GM12878 (cell line): ENCODE measurements around the gene FAF1. TPM values are rescaled to one million over a fixed set of nuclear protein-coding genes. Genes with fewer than 3 reads are reported as not detected.

ENCODE experiments used
- ATAC-seq: fragments of 200-7000 bp; cut with Tn5 transposase; 3 replicates; pipeline ENCODE4 v1.9.1; 2020; ENCODE audit warnings: mild to moderate bottlenecking, moderate library complexity
- BruUV-seq: library from RNA; stranded (reverse); fragments of 400-500 nt; replicated peaks from 2 replicates; lab custom pipeline; 2021; lab: Mats Ljungman, UMichigan
- CTCF ChIA-PET: fragments of 300-600 bp; sonication (Branson Sonifier 250); formaldehyde crosslinking; extraction: SDS; loops from one replicate; lab custom pipeline; 2021; ENCODE audit warnings: inconsistent platforms; lab: Yijun Ruan, JAX
- POLR2A ChIA-PET: fragments of 350-600 bp; formaldehyde crosslinking; extraction: SDS; loops from one replicate; lab custom pipeline; 2021; ENCODE audit warnings: inconsistent platforms; lab: Charles Lee
- RAD21 ChIA-PET: fragments of 300-600 bp; sonication (Branson Sonifier 250); formaldehyde crosslinking; loops from one replicate; lab custom pipeline; 2023; ENCODE audit warnings: antibody characterized with exemption; ENCODE audit not compliant: unreplicated experiment; lab: Charles Lee
- SMC1A ChIA-PET: fragments of 300-600 bp; sonication (Branson Sonifier 250); formaldehyde crosslinking; loops from one replicate; lab custom pipeline; 2023; ENCODE audit not compliant: unreplicated experiment, uncharacterized antibody; lab: Charles Lee
- DNase-seq: peaks from one replicate; pipeline ENCODE4 v3.0.0-alpha.2; 2011; ENCODE audit warnings: low read depth, low spot score
- FAIRE-seq: peaks from 3 replicates; lab custom pipeline; 2011; peaks lifted over from hg19 to GRCh38; lab: Jason Lieb, UNC
- H2AFZ ChIP-seq: 2 replicates; pipeline ENCODE4 v1.6.0; 2011; ENCODE audit warnings: low read depth, low read length, control low read depth; ENCODE audit not compliant: control insufficient read depth
- H3K27ac ChIP-seq: 2 replicates; pipeline ENCODE4 v1.5.1; 2011; ENCODE audit warnings: control low read depth; ENCODE audit not compliant: control insufficient read depth, insufficient read depth
- H3K27me3 ChIP-seq, 2 experiments: replicated peaks in 1 of 2; 2 replicates each; pipeline versions ENCODE4 v1.6.0 to v1.6.1; 2011; ENCODE audit warnings: low read length in 1 of 2; ENCODE audit not compliant: control insufficient read depth in 2 of 2, insufficient read depth in 2 of 2
- H3K36me3 ChIP-seq, 2 experiments: 2 replicates each; pipeline ENCODE4 v1.5.1; 2011; ENCODE audit warnings: low read length in 1 of 2; ENCODE audit not compliant: control insufficient read depth in 2 of 2, insufficient read depth in 2 of 2
- H3K4me1 ChIP-seq: 2 replicates; pipeline ENCODE4 v1.6.1; 2011; ENCODE audit warnings: mild to moderate bottlenecking, low read length, moderate library complexity, mixed read lengths; ENCODE audit not compliant: control insufficient read depth, insufficient read depth
- H3K4me2 ChIP-seq: 2 replicates; pipeline ENCODE4 v1.6.0; 2011; ENCODE audit warnings: control low read depth; ENCODE audit not compliant: control insufficient read depth, insufficient read depth
- H3K4me3 ChIP-seq: fragments of 200-600 bp; sonication (generic); 2 replicates; pipeline ENCODE4 v1.5.1; 2016
- H3K79me2 ChIP-seq: 2 replicates; pipeline ENCODE4 v1.6.0; 2011; ENCODE audit warnings: low read length; ENCODE audit not compliant: control insufficient read depth, insufficient read depth
- H3K9ac ChIP-seq: 2 replicates; pipeline ENCODE4 v1.8.0; 2011; ENCODE audit warnings: low read length, control low read depth, mixed read lengths; ENCODE audit not compliant: control insufficient read depth, insufficient read depth
- H3K9me3 ChIP-seq: replicated peaks from 3 replicates; pipeline ENCODE4 v1.5.1; 2011; ENCODE audit warnings: mild to moderate bottlenecking, low read length; ENCODE audit not compliant: control insufficient read depth, insufficient read depth
- H4K20me1 ChIP-seq: 2 replicates; pipeline ENCODE4 v1.6.0; 2011; ENCODE audit not compliant: control insufficient read depth, insufficient read depth
- EP300 ChIP-seq, 2 experiments: fragments of 150-350 bp in 1 of 2; IDR thresholded peaks; 2 replicates each; pipeline ENCODE4 v1.6.1; 2011 to 2012; ENCODE audit warnings: low read depth in 2 of 2, low read length in 2 of 2, borderline replicate concordance in 1 of 2, improper control_type of control experiment in 1 of 2, inconsistent platforms in 1 of 2; ENCODE audit not compliant: control insufficient read depth in 1 of 2
- FOXK2 ChIP-seq: fragments of 450-650 bp; IDR thresholded peaks from 2 replicates; pipeline ENCODE4 v1.6.1; 2017; ENCODE audit warnings: mild to moderate bottlenecking, moderate library complexity
- IKZF2 ChIP-seq, 2 experiments: fragments of 450-650 bp; IDR thresholded peaks; 2 replicates each; pipeline ENCODE4 v1.6.1; 2017; ENCODE audit warnings: mild to moderate bottlenecking in 2 of 2, moderate library complexity in 2 of 2
- NFYB ChIP-seq: IDR thresholded peaks from 2 replicates; pipeline ENCODE4 v1.6.1; 2011; ENCODE audit warnings: low read depth, mild to moderate bottlenecking, low read length, improper control_type of control experiment, moderate library complexity; ENCODE audit not compliant: insufficient read depth
- RFX5 ChIP-seq: IDR thresholded peaks from 2 replicates; pipeline ENCODE4 v1.6.1; 2011; ENCODE audit warnings: low read depth, low read length, improper control_type of control experiment
- SMAD1 ChIP-seq: fragments of 450-650 bp; IDR thresholded peaks from 2 replicates; pipeline ENCODE4 v1.6.1; 2018; ENCODE audit warnings: mild to moderate bottlenecking, low read depth; ENCODE audit not compliant: partially characterized antibody
- WRNIP1 ChIP-seq: IDR thresholded peaks from 2 replicates; pipeline ENCODE4 v1.6.1; 2011; ENCODE audit warnings: low read depth, low read length, improper control_type of control experiment, borderline replicate concordance
- ZNF207 ChIP-seq: fragments of 450-650 bp; IDR thresholded peaks from 2 replicates; pipeline ENCODE4 v1.6.1; 2014; ENCODE audit warnings: antibody characterized with exemption, mild to moderate bottlenecking, borderline replicate concordance
- ZNF24 ChIP-seq: fragments of 450-650 bp; IDR thresholded peaks from 2 replicates; pipeline ENCODE4 v1.6.1; 2017; ENCODE audit warnings: antibody characterized with exemption, mild to moderate bottlenecking
- ZNF384 ChIP-seq: IDR thresholded peaks from 2 replicates; pipeline ENCODE4 v1.6.1; 2012; ENCODE audit warnings: low read depth, mild to moderate bottlenecking, low read length, improper control_type of control experiment, borderline replicate concordance
- ZZZ3 ChIP-seq: IDR thresholded peaks from 2 replicates; pipeline ENCODE4 v1.6.1; 2011; ENCODE audit warnings: low read depth; ENCODE audit not compliant: control insufficient read depth, insufficient read length
- WGBS: methylation state at CpG from one replicate; pipeline ENCODE4 v1.1.6; 2016; ENCODE audit warnings: low lambda C conversion rate; ENCODE audit not compliant: insufficient replicate concordance, insufficient coverage; ENCODE audit errors: missing lambda C conversion rate; 5-methylcytosine and 5-hydroxymethylcytosine counted together
- in situ Hi-C: fragments of 300-500 bp; cut with MboI; formaldehyde crosslinking; loops from 9 replicates; pipeline ENCODE4 v1.14.3; 2018; ENCODE audit warnings: mixed read lengths
- intact Hi-C: fragments of 100-400 bp; cut with micrococcal nuclease; formaldehyde crosslinking; loops from one replicate; pipeline ENCODE4 v1.14.2; 2022; ENCODE audit not compliant: unreplicated experiment
- polyA plus RNA-seq, 11 experiments: library from polyadenylated mRNA; depleted of rRNA in 4 of 11; unstranded in 6 of 11; stranded (reverse) in 5 of 11; fragments of >200 nt; fragmentation: Nextera tagmentation in 4 of 11; fragmentation: Illumina TruSeq in 1 of 11; extraction: Ambion mirVana in 4 of 11; extraction: Trizol in 1 of 11; gene quantifications; 1 replicate in 1 of 11; 2 replicates in 10 of 11; pipeline versions ENCODE4 v1.2.1 to v1.2.3, GENCODE V29; 2011 to 2016; ENCODE audit warnings: inconsistent platforms in 2 of 11, missing spikeins in 2 of 11, low read depth in 1 of 11
- total RNA-seq, 4 experiments: library from RNA; depleted of rRNA in 3 of 4; stranded (reverse); fragments of >200 nt in 3 of 4; fragmentation: Illumina TruSeq in 1 of 4; extraction: Trizol in 1 of 4; gene quantifications; 2 replicates each; pipeline versions ENCODE4 v1.2.1 to v1.2.3, GENCODE V29; 2013 to 2021
- TF ChIP-seq, protein P1 (sequence below): fragments of 450-650 bp; conservative IDR thresholded peaks from 2 replicates; pipeline ENCODE4 v1.6.1; 2017; ENCODE audit warnings: mild to moderate bottlenecking, moderate library complexity
- TF ChIP-seq, protein P2 (sequence below), 3 experiments: IDR thresholded peaks in 2 of 3; conservative IDR thresholded peaks in 1 of 3; 2 replicates each; pipeline ENCODE4 v1.5.1; 2011; ENCODE audit warnings: low read depth in 3 of 3, low read length in 3 of 3, mild to moderate bottlenecking in 3 of 3, control low read depth in 2 of 3, moderate library complexity in 2 of 3, inconsistent platforms in 1 of 3, mixed read lengths in 1 of 3; ENCODE audit not compliant: control insufficient read depth in 2 of 3, insufficient read depth in 1 of 3; ENCODE audit errors: extremely low read depth in 1 of 3

Gene FAF1
- total and polyA plus RNA-seq, 10 of the 15 experiments (the other 5 are each of a cell fraction or from before 2014, with no cell fraction given): 8.6 to 54.5 (median 23.7) TPM

DNA sequence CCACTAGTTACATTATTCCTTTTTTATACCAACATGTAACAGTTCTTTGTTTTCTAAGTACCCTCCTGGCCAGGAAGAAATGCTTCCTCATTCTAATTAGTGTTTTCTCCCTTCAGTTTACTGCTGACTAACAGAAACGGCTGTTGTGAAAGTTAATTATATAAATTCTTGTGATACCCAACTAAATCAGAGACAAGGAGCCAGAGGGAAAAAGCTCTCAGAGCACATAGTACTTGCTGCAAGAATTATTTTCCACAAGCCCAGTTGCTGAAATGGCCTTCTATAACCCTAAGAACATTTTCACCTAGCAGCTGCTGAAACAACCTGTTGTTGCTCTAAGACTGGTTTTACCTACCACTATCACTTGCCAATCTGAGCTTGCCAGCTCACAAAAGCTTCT is 82.4 kb downstream of the FAF1 start:
- intact Hi-C loops: loop anchor here (10.0 kb wide), 1 partner anchor 417 kb away; no protein-coding TSS in a partner anchor
- POLR2A ChIA-PET: no interaction called here
- no peaks in the 10 kb centered on the region for H3K36me3 ChIP-seq
- peaks cover 18% of the 10 kb centered on the region for H3K79me2 ChIP-seq
- CTCF ChIA-PET: interaction anchor here (1.3 to 9.6 kb wide), 3 partner anchors 52 to 313 kb away, joined by 6 to 220 read pairs (median 9); no protein-coding TSS in a partner anchor
- TF ChIP-seq EP300 (IDR thresholded peaks at IDR 0.05; ENCODE audit: borderline replicate concordance in 1 of 2, control insufficient read depth in 1 of 2, low read depth in 2 of 2, low read length in 2 of 2) (no peak), WRNIP1 (no peak), RFX5 (no peak), FOXK2 (no peak), ZZZ3 (no peak), ZNF384 (no peak), ZNF207 (no peak), IKZF2 (IDR thresholded peaks at IDR 0.05) (no peak), SMAD1 (no peak), ZNF24 (no peak), NFYB (no peak)
- TF ChIP-seq, protein P1, sequence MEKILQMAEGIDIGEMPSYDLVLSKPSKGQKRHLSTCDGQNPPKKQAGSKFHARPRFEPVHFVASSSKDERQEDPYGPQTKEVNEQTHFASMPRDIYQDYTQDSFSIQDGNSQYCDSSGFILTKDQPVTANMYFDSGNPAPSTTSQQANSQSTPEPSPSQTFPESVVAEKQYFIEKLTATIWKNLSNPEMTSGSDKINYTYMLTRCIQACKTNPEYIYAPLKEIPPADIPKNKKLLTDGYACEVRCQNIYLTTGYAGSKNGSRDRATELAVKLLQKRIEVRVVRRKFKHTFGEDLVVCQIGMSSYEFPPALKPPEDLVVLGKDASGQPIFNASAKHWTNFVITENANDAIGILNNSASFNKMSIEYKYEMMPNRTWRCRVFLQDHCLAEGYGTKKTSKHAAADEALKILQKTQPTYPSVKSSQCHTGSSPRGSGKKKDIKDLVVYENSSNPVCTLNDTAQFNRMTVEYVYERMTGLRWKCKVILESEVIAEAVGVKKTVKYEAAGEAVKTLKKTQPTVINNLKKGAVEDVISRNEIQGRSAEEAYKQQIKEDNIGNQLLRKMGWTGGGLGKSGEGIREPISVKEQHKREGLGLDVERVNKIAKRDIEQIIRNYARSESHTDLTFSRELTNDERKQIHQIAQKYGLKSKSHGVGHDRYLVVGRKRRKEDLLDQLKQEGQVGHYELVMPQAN: no peak
- TF ChIP-seq, protein P2, sequence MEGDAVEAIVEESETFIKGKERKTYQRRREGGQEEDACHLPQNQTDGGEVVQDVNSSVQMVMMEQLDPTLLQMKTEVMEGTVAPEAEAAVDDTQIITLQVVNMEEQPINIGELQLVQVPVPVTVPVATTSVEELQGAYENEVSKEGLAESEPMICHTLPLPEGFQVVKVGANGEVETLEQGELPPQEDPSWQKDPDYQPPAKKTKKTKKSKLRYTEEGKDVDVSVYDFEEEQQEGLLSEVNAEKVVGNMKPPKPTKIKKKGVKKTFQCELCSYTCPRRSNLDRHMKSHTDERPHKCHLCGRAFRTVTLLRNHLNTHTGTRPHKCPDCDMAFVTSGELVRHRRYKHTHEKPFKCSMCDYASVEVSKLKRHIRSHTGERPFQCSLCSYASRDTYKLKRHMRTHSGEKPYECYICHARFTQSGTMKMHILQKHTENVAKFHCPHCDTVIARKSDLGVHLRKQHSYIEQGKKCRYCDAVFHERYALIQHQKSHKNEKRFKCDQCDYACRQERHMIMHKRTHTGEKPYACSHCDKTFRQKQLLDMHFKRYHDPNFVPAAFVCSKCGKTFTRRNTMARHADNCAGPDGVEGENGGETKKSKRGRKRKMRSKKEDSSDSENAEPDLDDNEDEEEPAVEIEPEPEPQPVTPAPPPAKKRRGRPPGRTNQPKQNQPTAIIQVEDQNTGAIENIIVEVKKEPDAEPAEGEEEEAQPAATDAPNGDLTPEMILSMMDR (IDR thresholded peaks at IDR 0.05 in 2 of 3, conservative IDR thresholded peaks at IDR 0.05 in 1 of 3; ENCODE audit: control insufficient read depth in 2 of 3, extremely low read depth in 1 of 3, insufficient read depth in 1 of 3, low read depth in 3 of 3, low read length in 3 of 3): no peak
- TF ChIP-seq, all 136 proteins: peak for 0
- H3K27ac ChIP-seq: no peak overlapping the region
- peaks cover 6% of the 10 kb centered on the region; the same call in 1 of the 2 replicates for H3K4me1 ChIP-seq
- no peaks in the 10 kb centered on the region for H3K9me3 ChIP-seq
- no peak for ATAC-seq
- H3K27me3 ChIP-seq: no peaks in the 10 kb centered on the region
- H2AFZ ChIP-seq: no peak overlapping the region
- ChIA-PET SMC1A (interaction anchor here (0.6 to 1.0 kb wide), 4 partner anchors 39 to 400 kb away, joined by 3 to 4 read pairs (median 4); no protein-coding TSS in a partner anchor), RAD21 (interaction anchor here (0.6 kb wide), 1 partner anchor 1807 kb away, joined by 3 read pairs; no protein-coding TSS in a partner anchor)
- WGBS: 6% methylated on average over 1 of the region's 1 CpG
- no peak overlapping the region for H3K4me3 ChIP-seq
- no TSS peak for BruUV-seq
- no peak for FAIRE-seq
- H3K9ac ChIP-seq: no peak overlapping the region
- H4K20me1 ChIP-seq: no peaks in the 10 kb centered on the region
- no peak for DNase-seq
- in situ Hi-C loops: no loop called here
- no peak overlapping the region for H3K4me2 ChIP-seq
